Head of caudate nucleus (tissue), 42 donors: ENCODE results near the gene TRIP13.

Source experiments
- DNase-seq, 42 donors: peaks; one replicate each; pipeline versions ENCODE4 v3.0.0 to v3.0.0-alpha.2; 2020 to 2021; ENCODE audit warnings: mixed read lengths in 7 of 42
- intact Hi-C: fragments of 100-400 bp; cut with DNase I; formaldehyde crosslinking; loops from one replicate; pipeline ENCODE4 v1.15.0; 2022

The TRIP13 gene

GRCh38 chr5:966345-966710, 73.6 kb downstream of the TRIP13 start:
- intact Hi-C loops: no loop called here

GRCh38 chr5:966941-967340, 74.3 kb downstream of the TRIP13 start:
- intact Hi-C loops: no loop called here
- DNase-seq: peak in 3 of 42 donors; percentile 2 to 28 (median 14)

More at GRCh38 chr5:966345-966710, 73.6 kb downstream of the TRIP13 start:
- peak in 1 of 42 donors; percentile 9 for DNase-seq
